Measurements from ENCODE around the gene KIF2A.
A peak's percentile ranks its signal among the peaks of the same experiment; 100 is the strongest.

The KIF2A gene

DNA sequence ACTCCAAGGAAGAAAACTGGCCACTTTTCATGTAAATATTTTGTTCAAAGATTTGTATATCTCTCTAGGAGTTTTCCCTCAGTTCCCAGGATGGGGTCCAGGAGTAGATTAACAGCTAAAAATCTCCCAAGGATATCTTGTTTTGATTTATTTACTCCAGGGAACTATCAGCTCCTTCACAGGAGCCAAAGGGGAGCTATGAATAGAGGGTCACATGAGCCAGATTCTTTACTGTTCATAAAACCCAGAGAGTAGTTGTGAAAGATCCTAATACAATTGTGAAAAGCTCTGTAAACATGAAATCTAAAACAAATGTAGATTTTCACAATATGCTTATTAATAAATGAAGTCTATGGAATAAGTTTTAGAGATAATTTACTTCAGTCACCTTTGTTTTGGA is 80.8 kb downstream of the KIF2A start:
- FAIRE-seq: no peak

DNA sequence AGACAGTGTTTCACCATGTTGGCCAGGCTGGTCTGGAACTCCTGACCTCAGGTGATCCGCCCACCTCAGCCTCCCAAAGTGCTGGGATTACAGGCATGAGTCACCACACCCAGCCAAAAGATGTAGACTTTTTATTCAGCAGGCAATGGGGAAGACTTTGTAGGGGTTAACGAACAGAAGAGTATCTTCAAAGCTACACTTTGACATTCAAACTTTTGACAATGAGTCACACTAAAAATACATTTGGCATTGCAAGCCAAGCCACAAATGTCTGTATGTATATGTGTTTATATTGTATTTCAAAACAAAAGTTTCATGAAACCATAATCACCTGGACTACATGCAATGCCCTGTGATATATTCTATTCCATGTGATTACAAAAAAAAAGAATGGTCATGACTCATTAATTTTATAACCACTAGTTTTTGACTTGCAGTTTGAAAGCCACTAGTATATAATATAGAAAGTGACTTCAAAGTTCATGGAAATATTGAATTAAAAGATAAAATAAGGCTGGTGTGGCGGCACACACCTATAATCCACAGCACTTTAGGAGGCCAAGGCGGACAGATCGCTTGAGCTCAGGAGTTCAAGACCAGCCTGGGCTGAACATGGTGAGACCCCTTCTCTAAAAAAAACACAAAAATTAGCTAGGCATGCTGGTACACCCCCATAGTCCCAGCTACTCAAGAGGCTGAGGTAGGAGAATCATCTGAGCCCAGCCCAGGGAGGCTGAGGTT is 89.4 kb downstream of the KIF2A start:
- FAIRE-seq: no peak

DNA sequence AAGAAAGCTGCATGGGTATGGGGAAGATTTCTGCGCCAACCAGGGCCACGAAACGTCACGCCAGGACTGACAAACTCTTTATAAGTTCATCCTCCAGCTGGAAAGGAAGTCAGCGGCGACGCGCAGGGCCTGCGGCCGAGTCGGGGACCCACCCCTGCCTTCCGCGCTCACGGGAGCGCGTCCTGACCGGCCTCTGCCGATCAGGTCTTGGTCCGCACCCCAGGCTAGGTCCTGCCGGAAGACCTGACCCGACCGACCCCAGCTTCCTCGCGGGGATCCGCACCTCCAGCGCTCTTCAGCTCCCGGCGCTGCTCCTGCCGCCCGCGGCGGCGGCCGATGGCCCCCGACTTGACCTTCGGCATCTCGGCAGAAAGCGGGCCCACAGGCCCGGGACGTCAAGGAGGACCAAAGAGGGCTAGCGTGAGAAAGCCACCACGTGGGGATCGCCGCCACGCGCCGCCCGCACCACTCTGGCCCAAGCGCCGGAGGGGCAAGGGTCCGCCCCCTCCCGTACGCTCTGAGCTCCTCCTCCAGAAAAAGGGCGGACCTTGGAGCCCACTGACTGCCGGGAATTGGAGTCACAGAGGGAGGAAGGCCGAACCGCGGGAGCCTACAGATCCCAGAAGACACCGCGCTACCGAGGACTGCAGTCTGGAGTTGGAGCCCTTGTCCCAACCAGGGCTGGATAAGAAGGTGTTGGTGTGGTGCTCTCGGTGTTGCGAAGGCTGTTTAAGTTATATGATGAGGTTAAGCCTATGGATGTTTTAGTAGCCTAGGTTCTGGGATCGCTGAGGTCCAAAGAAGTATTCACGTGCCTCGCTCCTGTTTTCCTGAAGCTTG is 97.6 kb downstream of the KIF2A start, which contains the start of gene DIMT1:
Gene DIMT1 (minus strand): TSS at position 495 of the 840 bp plus-strand sequence. CDS start 133 bp downstream, at position 362.
- peak; percentile 98 for FAIRE-seq

DNA sequence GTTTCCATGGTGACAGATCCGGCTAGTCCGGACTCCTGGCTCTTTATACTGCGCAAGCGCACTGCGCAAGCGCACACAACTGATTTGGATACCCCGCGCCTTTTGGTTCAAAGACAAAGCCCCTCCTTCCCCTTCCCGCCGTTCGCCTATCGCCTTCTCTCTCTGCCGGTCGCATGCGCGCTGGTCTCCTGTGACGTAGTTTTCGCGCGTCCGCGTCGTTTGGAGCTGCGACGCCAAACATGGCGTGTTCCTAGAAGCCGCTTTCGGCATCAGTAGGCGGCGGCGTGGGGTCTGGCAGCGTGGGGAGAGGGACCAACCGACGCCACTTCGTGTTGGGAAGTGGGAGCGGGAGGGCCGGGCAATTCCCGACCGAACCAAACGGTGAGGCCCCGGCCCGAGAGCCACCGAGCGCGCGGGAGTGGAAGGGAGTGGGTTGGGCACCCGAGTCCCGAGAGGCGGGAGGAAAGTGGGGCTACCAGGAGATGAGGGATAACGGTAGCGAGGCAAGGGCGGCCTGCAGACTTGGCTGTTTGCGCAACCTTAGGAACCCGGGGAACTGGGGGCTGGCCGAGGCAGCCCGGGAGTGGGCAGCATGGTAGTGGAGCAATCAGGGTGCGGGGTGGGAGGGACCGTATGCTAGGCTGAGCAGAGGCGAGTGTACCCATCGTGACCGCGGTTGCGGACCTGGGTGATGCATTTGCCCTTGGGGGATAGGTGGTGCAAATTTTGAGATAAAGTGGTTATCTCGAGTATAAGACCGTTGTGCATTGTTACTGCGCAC is 106.7 kb downstream of the KIF2A start, which contains the start of gene IPO11:
Gene IPO11 (plus strand): TSS at position 215 of the 781 bp plus-strand sequence. CDS start 24,517 bp downstream, outside the sequence.
- peak; percentile 99 for FAIRE-seq

DNA sequence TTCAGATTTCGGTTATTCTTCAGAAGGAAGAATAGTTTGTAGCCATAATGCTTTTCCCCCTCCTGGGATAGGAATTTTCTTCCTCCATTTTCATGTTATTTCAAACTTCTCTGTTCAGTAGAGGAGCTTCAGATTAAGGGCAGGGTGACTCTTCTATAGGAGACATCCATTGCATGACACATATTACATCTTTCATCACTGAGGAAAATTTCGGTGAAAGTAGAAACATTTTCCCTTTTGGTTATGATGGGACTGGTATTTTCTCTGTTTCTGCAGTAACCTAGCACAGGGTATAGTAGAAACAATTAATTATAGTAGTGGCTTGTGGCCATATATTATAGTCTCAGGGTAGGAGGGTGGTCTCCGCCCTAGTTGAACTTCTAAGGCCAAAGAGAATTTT is 107.7 kb downstream of the KIF2A start:
- no peak for FAIRE-seq

DNA sequence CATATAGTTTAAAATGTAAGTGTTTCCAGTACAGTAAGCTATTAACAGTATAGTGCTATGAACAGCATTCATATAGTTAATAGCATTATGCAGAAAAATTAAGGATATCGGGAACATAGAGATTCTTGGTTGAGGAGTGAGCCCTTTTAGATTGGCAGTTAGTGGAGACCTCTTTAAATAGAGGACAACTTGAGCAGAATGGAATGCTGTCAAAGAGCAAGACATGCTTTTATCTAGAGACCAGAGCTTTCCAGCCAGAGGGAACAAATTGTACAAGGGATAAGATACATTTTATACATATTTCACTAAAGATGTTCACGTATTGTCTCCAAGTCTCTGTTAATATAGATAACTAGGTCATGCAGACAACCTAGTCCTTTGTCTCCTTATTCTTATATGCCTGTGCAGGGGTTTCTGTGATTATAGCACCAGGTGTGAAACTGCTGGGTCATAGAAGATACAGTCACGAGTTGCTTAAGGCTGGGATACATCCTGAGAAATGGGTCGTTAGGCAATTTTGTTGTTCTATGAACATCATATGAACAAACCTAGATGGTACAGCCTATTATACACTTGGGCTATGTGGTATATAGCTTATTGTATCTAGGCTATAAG is 112.6 kb downstream of the KIF2A start:
- FAIRE-seq: no peak

DNA sequence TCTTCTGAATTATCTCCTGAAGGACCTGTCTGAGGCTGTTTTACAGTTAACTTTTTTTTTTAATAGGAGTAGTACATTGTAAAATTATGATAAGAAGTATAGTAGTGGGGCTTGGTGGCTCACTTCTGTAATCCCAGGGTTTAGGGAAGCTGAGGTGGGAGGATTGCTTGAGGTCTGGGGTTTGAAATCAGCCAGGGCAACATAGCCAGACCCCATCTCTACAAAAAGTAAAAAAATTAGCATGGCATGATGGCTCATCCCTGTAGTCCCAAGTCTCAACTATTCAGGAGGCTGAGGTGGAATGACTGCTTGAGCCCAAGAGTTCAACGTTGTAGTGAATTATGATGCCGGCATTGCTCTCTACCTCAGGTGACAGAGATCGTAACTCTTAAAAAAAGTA is 113.6 kb downstream of the KIF2A start:
- FAIRE-seq: no peak

DNA sequence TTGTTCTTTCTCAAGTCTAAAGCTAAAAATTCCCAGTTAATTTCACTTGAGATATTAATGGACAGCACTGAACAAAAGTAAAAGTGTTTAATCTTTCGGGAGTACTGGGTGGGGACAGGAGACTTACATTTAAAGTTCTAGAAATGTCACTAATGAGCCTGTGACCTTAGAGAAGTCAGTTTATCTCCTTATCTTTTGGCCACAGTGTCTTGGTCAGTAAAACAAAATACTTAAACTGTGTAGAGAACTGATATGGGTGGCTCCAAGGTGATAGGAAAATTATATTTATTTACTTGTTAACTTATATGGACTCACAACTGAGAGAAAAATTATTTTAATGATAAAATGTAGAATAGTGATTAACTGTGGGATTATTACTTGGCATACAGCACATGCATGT is 115.4 kb downstream of the KIF2A start:
- FAIRE-seq: no peak

DNA sequence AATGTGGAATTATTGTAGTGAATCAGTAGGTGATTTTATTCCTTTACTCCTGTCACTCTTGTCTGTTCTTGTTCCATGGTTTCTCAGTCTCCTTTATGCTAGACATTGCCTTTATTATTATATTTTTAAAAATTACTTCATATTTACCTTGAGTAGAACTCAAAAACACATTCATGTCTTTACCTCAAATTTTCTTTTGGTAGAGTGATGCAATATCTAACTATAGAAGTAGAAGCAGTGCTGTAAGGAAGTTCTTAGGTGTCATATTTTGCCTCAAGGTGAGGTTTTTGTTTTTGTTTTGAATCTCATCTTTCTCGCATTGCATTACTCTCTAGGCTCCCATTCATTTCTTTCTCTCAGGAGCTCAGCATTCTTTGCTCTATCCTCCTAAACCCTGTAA is 118.8 kb downstream of the KIF2A start:
- FAIRE-seq: no peak

DNA sequence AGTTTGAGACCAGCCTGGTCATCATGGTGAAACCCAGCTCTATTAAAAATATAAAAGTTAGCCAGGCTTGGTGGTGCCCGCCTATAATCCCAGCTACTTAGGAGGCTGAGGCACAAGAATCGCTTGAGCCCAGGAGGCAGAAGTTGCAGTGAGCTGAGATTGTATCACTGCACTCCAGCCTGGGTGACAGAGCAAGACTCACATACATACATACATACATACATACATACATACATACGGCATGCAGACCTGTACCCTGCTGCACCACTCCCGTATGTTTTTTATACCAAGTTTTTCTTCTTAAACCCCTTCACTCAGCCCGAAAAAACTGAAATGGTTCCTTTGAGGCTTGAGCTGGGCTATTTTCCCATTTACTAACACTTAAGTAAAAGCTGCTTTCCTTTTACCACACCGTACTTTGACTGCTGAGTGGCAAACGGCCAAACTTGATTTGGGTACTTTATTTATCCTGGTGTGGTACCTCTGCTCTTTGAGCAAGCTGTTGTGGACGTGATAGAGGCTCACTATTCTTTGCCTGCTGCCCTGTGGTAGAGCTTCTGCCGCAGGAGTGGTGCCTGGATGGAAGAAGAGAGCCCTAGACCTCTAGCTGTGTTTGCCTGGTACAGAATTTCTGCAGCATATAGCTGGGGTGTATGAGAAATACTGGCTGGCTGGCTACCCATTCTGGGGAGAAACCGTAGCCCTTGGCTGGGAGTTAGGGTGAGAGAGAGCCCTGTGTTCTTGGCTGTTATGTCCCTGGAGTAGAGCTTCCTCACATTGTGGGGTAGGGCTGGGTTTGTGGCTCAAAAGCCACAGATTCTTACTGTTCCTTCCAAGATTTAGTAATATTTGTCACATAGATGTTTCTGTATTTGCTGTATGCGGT is 126.0 kb downstream of the KIF2A start:
- FAIRE-seq: no peak

DNA sequence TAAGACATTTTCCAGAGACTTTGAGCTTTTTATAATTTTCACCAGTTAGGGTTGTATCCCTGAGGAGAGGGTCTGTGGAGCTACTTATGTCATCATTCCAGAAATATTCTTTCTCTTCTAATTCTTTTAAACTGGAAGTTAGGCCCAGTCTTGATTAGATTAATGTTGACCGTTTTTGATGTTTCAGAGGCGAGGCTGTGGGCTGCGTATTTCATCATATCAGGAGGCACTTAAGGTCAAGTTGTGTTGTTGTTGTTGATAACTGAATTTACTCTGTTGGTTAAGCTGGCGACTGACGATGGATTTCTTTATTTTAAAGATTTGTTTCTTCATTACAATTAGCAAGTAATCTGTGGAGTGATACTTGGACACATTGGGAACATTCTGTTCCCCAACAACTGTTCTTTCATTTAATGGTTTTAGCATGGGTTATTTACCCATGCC is 126.6 kb downstream of the KIF2A start:
- no peak for FAIRE-seq
